ENCODE measurements around the gene BMP8B.
"Not testable (repeated sequence)": the region's sequence is repeated elsewhere in the genome, so short reads cannot be mapped to it uniquely, and the experiment has no call there.

The BMP8B gene

GRCh38 chr1:39808784-39809517, 20.3 kb upstream of the BMP8B start:
- no peak for DNase-seq

DNA sequence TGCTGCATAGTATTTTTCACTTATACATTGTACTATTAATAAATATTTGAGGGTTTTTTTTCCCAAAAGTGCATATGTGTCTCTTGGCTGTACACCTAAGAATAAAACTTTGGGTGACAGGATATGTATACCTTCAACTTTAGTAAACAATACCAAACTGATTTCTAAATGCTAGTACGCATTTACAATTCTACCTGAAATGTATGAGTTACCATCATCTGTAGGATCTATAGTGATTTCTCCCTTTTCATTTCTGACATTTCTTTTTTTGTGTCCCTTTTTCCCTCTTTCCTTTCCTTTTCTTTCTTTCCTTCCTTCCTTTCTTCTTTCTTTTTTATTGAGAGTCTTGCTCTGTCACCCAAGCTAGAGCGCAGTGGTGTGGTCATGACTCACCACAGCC, 16.7 kb upstream of the BMP8B start:
- no peak for DNase-seq

DNA sequence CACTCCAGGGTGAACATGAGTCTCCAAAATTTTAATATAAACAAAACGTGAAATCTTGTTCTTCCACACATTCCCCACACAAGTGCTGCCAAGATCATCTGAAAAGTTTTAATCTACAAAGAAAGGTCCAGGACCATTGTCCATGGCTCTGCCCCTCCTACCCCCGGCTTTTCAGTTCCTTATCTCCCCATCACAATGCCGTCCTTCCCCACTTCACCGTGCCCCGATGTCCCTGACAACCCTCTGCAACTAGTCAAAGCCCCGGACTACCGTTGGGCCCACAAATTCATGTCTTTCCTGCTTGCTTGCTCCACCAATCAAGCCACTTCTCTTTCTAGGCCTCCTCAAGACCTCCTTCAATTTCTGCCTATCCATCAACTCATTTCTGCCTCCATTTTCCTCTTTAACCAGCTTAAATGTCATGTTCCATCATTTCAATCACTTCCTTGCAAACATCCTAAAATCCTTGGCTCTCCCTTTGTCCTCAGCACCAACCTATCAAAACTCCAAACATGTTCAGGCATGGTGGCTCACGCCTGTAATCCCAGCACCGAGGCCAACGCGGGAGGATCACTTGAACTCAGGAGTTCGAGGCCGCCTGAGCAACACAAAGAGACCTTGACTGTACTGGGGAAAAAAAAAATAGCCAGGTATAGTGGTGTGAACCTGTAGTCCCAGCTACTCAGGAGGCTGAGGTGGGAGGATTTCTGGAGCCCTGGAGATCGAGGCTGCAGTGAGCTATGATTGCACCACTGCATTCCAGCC, 14.0 kb upstream of the BMP8B start:
- no peak for DNase-seq

- no peak for DNase-seq
Observed at GRCh38 chr1:39800471-39800835, 11.8 kb upstream of the BMP8B start.

- DNase-seq: peak; percentile 66 to 73
Observed at GRCh38 chr1:39799770-39800470, 11.3 kb upstream of the BMP8B start.

DNA sequence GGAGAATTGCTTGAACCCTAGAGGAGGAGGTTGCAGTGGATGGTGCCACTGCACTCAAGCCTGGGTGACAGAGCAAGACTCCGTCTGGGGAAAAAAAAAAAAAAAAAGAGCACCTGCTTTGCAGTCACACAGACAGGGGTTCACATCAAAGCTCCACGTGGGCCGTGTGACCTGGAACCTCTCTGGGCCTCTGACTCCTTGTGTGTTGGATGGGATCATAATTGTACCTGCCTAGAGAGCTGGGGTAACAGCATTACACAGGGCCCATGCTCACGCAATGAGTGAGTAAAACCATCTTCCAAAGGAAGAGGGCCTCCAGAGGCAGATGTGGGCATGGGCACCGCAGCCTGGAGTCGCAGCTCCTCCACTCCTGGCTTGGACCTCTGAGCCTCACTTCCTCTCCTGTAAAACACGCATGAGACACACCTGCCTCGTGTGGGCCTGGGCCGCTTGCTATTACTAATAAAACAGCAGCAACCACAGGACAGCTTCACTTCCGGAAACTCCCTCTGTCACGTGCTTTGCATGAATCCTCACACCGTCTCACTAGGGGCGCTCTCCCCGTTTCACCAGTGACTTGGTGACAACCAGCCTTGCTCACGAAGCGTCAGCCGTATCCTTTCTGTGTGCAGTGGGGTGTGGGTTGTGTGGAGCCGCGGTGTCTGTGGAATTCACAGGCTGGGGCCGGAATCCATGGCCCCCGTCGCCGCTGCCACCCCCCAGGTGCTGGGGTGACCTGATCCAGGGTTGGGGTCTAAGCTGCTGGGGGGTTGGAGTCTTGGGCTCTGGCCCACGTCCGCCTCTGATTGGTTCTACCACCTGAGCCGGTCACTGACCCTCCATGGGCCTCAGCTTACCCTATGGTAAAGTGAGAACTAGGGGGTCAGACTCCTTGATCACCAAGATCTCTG, 10.4 kb upstream of the BMP8B start:
- DNase-seq: peak; percentile 93 to 94

- no peak for DNase-seq
Observed at GRCh38 chr1:39795651-39796050, 7.0 kb upstream of the BMP8B start.

DNA sequence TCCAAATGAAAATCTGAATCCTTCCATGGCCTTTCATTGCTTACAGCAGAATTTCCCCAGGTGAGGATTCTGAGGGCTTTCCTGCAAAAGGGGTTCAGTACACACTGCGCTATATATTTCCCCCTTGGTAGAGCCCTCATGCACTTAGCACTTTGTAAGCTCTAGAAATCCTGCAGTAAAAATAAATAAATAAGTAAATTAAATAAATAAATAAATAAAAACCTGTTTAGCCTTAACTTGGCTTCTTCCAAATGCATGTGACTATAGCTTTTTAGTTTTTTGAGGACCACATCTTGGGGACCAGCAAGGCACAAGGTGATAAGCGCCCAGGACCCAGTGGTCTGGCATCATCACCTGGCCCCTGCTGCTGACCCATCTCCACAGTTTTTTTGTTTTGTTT, 3.2 kb upstream of the BMP8B start:
- DNase-seq: no peak

- no peak for DNase-seq
Observed at GRCh38 chr1:39789571-39790110, 976 bp upstream of the BMP8B start.

- no peak for DNase-seq
Observed at GRCh38 chr1:39788426-39788757, 273 bp downstream of the BMP8B start.

- not testable (repeated sequence) for DNase-seq
Observed at GRCh38 chr1:39787964-39788363, 701 bp downstream of the BMP8B start.

- DNase-seq: no peak
Observed at GRCh38 chr1:39787468-39787867, 1.2 kb downstream of the BMP8B start.

DNA sequence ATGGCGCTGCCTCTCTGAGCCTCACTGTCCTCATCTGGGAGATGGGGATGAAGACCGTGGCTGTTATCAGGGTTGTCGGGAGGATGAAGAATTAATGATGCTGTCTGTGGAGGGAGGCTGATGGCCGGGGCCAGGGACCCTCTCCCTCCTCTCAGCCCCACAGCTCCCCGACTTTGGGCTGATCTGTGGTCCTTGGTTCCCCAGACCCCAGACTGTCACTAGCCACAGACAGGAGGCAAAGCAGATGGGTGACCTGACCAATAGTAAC, 1.6 kb downstream of the BMP8B start:
- DNase-seq: not testable (repeated sequence)

GRCh38 chr1:39786303-39787107, 2.2 kb downstream of the BMP8B start:
- not testable (repeated sequence) for DNase-seq

DNA sequence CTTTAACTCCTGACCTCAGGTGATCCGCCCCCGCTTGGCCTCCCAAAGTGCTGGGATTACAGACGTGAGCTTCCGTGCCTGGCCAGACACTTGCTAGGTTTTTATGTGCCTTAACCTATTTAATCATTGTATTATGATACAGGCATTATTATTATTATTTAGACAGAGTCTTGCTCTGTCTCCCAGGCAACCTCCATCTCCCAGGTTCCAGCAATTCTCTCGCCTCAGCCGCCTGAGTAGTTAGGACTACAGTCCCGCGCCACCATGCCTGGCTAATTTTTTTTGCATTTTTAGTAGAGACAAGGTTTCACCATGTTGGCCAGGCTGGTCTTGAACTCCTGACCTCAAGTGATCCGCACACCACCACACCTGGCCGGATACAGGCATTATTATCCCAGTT, 6.0 kb downstream of the BMP8B start:
- not testable (repeated sequence) for DNase-seq

- no peak for DNase-seq
Observed at GRCh38 chr1:39782103-39782502, 6.6 kb downstream of the BMP8B start.

- DNase-seq: no peak
Observed at GRCh38 chr1:39781349-39781715, 7.3 kb downstream of the BMP8B start.

GRCh38 chr1:39779821-39780220, 8.8 kb downstream of the BMP8B start:
- no peak for DNase-seq

DNA sequence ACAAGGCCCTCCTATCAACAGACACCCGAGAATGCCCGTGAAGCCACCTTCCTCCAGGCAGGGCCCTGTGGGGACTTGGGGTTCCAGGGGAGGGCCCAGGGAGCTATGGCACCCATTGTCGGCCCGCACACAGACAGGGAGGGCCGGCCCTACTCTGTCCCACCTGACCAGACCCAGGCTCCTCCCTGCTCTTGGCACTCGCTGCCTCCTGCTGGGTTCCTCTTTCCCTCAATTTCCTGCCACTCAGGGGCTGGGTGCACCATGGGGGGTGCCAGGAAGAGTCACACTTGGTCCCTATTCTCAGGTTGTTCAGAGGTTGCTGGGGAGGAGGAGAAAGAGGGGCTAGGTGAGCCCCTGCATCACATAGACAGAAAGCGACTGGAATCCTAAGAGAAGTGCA, 9.5 kb downstream of the BMP8B start:
- DNase-seq: no peak

DNA sequence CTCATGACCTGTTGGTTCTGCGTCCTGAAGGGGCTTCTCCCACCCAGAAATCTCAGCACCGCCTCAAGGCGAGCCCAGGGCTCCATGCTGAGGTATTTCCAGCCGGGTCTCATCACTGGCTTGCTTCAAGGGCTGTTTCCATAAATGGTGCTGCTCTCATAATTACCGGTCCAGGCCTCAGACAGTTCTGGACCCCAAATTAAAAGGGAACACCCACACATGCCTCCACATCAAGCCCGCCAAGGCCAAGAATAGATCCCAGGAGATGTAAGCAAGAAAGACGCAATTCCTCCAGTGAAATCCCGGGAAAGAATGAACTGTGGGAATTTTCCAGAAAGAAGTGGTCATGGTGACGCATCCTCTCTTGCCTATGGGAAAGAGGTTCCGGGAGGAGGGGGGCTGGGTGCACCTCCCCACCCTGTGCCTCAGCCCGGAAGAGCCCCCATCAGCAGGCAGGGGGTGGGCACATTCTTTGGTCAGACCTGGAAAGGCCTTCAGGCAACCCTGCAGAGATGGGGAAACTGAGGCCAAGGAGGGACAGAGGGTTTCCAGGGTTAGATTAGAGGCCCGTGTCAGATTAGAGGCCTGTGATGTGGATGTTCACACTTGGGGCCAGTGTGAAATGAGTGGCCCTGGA, 10.1 kb downstream of the BMP8B start:
- not testable (repeated sequence) for DNase-seq

GRCh38 chr1:39777896-39778295, 10.8 kb downstream of the BMP8B start:
- DNase-seq: not testable (repeated sequence)

DNA sequence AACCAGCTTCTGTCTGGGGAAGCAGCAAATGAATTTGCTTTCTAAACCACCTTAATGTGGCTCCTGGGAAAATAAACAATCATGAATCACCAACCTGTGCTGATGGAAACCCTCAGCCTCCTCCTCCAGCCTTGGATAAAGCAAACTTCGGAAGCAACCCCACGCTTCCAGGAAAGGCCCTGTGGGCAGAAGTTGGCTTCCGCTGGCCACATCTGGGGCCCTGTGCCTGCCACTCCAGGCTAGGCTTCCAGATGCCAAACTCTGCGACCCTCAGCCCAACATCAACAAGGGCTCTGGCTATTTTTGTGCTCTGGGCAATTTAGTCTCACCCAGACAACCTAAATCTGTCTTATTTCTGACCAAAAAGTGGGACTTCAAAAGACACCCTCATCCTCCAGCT, 11.4 kb downstream of the BMP8B start:
- DNase-seq: no peak
